NCI-H510A treated with DMSO at 0.1 percent for 48 hours (cell line): ENCODE measurements around the gene CISD2.
"Not testable (repeated sequence)": the region's sequence is repeated elsewhere in the genome, so short reads cannot be mapped to it uniquely, and the experiment has no call there.

Source experiments
- DNase-seq: peaks from one replicate; lab custom pipeline; 2025; lab: John Stamatoyannopoulos, UW

Gene CISD2

DNA sequence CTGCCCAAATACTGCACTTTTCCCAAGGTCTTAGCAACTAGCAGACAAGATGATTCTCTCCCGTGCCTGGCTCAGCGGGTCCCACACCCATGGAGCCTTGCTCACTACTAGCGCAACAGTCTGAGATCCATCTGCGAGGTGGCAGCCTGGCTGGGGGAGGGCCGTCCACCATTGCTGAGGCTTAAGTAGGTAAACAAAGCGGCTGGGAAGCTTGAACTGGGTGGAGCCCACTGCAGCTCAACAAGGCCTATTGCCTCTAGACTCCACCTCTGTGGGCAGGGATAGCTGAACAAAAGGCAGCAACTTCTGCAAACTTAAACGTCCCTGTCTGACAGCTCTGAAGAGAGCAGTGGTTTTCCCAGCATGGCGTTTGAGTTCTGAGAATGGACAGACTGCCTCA, 50.9 kb downstream of the CISD2 start:
- not testable (repeated sequence) for DNase-seq

DNA sequence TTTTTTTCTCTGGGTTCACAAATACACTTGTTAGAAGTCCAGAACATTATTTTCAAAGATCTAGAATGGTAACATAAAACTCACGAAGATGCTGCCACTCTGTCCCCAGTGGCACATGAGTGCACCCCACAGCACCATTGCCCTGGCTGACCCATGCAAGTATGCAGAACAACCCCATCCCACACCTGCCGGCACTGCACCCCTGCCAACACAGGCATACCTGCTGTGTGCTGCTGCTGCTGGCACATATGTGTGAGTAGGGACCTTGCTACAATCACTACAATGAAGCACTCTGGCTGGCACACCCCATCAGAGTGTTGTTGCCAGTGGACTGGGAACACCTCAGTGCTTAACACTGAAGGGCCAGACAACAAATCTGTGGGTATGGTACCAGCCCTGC, 66.9 kb downstream of the CISD2 start:
- no peak for DNase-seq

DNA sequence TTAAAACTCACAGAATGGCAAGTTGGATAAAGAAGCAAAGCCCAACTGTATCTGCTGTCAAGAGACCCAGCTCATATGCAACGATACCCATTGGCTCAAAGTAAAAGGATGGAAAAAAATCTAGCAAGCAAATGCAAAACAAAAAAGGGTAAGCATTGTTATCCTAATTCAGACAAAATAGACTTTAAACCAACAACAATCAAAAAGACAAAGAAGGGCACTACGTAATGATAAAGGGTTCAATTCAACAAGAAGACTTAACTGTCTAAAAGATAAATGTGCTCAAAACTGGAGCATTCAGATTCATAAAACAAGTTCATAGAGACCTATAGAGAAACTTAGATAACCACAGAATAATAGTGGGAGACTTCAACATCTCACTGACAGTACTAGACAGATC, 69.3 kb downstream of the CISD2 start:
- DNase-seq: not testable (repeated sequence)
